Measurements from ENCODE around the gene SLIT3.

Gene SLIT3

DNA sequence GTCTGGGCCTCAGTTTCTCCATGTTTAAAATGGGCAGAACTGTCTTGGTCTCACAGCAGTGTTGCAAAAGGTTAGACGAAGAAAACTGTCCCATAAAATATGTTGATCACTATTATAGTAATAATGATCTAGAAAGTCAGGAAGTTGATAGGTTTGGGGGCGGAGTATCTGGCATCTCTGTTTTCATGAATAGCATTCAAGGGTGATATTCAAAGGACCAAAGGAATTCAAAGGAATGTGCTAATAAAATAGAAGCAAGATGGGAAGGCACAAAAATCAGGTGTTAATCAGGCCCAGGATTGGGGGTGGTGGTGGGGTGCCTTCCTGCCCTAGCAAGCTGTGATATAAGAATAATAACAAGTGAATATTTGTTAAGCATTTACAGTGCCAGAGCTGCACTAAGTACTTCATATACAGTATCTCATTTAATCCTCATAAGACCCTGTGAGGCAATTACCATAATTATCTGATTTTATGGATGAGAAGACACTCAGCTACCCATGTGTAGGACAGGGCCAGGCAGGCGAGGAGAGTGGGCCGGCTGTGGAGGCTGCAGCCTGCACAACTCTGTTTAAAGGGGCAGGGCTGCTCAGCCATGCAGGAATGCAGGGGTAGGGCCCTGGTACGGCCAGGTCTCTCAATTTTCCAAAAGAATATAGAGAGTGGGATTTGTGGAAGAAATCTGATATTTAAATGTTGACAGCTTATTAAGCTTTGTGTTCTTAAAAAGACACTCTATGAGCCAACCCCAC is 579.8 kb downstream of the SLIT3 start:
- Histone ChIP-seq H3K9me3 (no peaks in the 10 kb centered on the region), H3K4me1 (no peaks in the 10 kb centered on the region; the same call in 1 of the 2 replicates), H3K4me3 (ENCODE audit: low read depth, low read length) (no peak overlapping the region), H3K27me3 (no peaks in the 10 kb centered on the region), H3K36me3 (peaks cover 85% of the 10 kb centered on the region)
- no peak for DNase-seq
- no peak for TF ChIP-seq CTCF (IDR thresholded peaks at IDR 0.05; ENCODE audit: low read depth, low read length)

DNA sequence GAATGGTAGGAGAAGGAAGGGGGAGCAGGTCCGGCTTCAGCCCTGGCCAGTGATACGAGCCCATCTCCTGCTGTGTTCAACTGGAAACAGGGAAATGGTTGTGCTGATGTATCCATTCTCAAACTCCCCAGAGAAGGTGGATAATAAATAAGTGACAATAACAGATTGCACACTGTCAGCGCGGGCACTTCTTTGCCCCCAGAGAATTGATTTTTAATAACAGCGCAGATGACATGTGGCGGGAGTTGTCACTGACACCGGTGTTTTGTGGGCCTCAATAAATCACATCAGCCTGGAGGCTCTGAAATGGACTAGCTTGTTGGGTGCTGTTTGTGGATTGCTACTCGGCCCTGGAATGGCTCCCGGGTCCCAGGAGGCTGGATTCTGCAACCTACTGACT is 580.4 kb downstream of the SLIT3 start:
- Histone ChIP-seq H3K36me3 (peaks cover 83% of the 10 kb centered on the region), H3K4me3 (ENCODE audit: low read depth, low read length) (no peak overlapping the region), H3K27me3 (no peaks in the 10 kb centered on the region), H3K4me1 (no peaks in the 10 kb centered on the region; the same call in 1 of the 2 replicates), H3K9me3 (no peaks in the 10 kb centered on the region)
- TF ChIP-seq CTCF (IDR thresholded peaks at IDR 0.05; ENCODE audit: low read depth, low read length), result no peak
- DNase-seq, result no peak

- Histone ChIP-seq H3K36me3 (peaks cover 75% of the 10 kb centered on the region), H3K4me3 (ENCODE audit: low read depth, low read length) (no peak overlapping the region)
- no peak for DNase-seq
Measured at GRCh38 chr5:168714046-168714445, 586.9 kb downstream of the SLIT3 start.

GRCh38 chr5:168713051-168713450 is 587.9 kb downstream of the SLIT3 start:
- Histone ChIP-seq H3K27me3 (no peaks in the 10 kb centered on the region), H3K4me3 (ENCODE audit: low read depth, low read length) (no peak overlapping the region), H3K9me3 (no peaks in the 10 kb centered on the region), H3K36me3 (peaks cover 75% of the 10 kb centered on the region), H3K4me1 (no peaks in the 10 kb centered on the region)
- no peak for DNase-seq
- no peak for TF ChIP-seq CTCF (IDR thresholded peaks at IDR 0.05; ENCODE audit: low read depth, low read length)

More at GRCh38 chr5:168714046-168714445, 586.9 kb downstream of the SLIT3 start:
- no peaks in the 10 kb centered on the region for H3K9me3 ChIP-seq
- H3K27me3 ChIP-seq, result no peaks in the 10 kb centered on the region
- no peak for TF ChIP-seq CTCF (IDR thresholded peaks at IDR 0.05; ENCODE audit: low read depth, low read length)
- no peaks in the 10 kb centered on the region for H3K4me1 ChIP-seq

GRCh38 chr5:168712280-168712924 is 588.5 kb downstream of the SLIT3 start:
- DNase-seq, result no peak
- no peaks in the 10 kb centered on the region for H3K27me3 ChIP-seq
- H3K4me3 ChIP-seq (ENCODE audit: low read depth, low read length), result no peak overlapping the region

More at GRCh38 chr5:168712280-168712924, 588.5 kb downstream of the SLIT3 start:
- Histone ChIP-seq H3K36me3 (peaks cover 78% of the 10 kb centered on the region), H3K4me1 (no peaks in the 10 kb centered on the region), H3K9me3 (no peaks in the 10 kb centered on the region)
- no peak for TF ChIP-seq CTCF (IDR thresholded peaks at IDR 0.05; ENCODE audit: low read depth, low read length)

All from BE2C (cell line).